DOHH2 (cell line): Measurements from ENCODE around the gene PI4K2A.

Source experiments
- H3F3A ChIP-seq: fragments of 200-600 bp; sonication (generic), shearing (Covaris generic); 2 replicates; pipeline ENCODE4 v1.6.0; 2016; ENCODE audit warnings: antibody characterized with exemption, mild to moderate bottlenecking; ENCODE audit not compliant: control insufficient read depth, insufficient read depth
- H3K27ac ChIP-seq: fragments of 200-600 bp; sonication (generic); 2 replicates; pipeline ENCODE4 v1.5.1; 2014; ENCODE audit warnings: low read depth, mild to moderate bottlenecking, low read length, moderate library complexity
- H3K27me3 ChIP-seq: fragments of 200-600 bp; sonication (generic); 2 replicates; pipeline ENCODE4 v1.6.1; 2014; ENCODE audit warnings: mild to moderate bottlenecking, low read length, mixed read lengths; ENCODE audit not compliant: control insufficient read depth
- H3K36me3 ChIP-seq: fragments of 200-600 bp; sonication (generic); 2 replicates; pipeline ENCODE4 v1.6.1; 2014; ENCODE audit warnings: mild to moderate bottlenecking, low read length, moderate library complexity, mixed read lengths; ENCODE audit not compliant: control insufficient read depth
- H3K4me1 ChIP-seq: fragments of 200-600 bp; sonication (generic); 2 replicates; pipeline ENCODE4 v1.6.1; 2014; ENCODE audit warnings: mild to moderate bottlenecking, low read length, mixed read lengths; ENCODE audit not compliant: control insufficient read depth
- H3K4me2 ChIP-seq: fragments of 200-600 bp; sonication (generic); 2 replicates; pipeline ENCODE4 v1.6.0; 2014; ENCODE audit warnings: mild to moderate bottlenecking, low read length, moderate library complexity
- H3K4me3 ChIP-seq: fragments of 200-600 bp; sonication (generic); 2 replicates; pipeline ENCODE4 v1.5.1; 2014; ENCODE audit warnings: mild to moderate bottlenecking, low read length, mixed read lengths
- H3K79me2 ChIP-seq: fragments of 200-600 bp; sonication (generic); 2 replicates; pipeline ENCODE4 v1.6.1; 2014; ENCODE audit warnings: mild to moderate bottlenecking, low read length, mixed read lengths; ENCODE audit not compliant: control insufficient read depth
- H3K9me2 ChIP-seq: fragments of 200-600 bp; sonication (generic); replicated peaks from 2 replicates; pipeline ENCODE4 v1.6.1; 2014; ENCODE audit warnings: mild to moderate bottlenecking, low read length, mixed read lengths; ENCODE audit not compliant: control insufficient read depth
- H3K9me3 ChIP-seq: fragments of 200-600 bp; sonication (generic); 2 replicates; pipeline ENCODE4 v1.6.1; 2014; ENCODE audit warnings: antibody characterized with exemption, low read length, mixed read lengths; ENCODE audit not compliant: control insufficient read depth, insufficient read depth
- H4K20me1 ChIP-seq: fragments of 200-600 bp; sonication (generic); 2 replicates; pipeline ENCODE4 v1.6.0; 2014; ENCODE audit warnings: low read depth, mild to moderate bottlenecking, antibody characterized with exemption, low read length, moderate library complexity; ENCODE audit not compliant: control insufficient read depth, insufficient read depth
- EZH2phosphoT487 ChIP-seq: fragments of 200-600 bp; sonication (generic); IDR thresholded peaks from 2 replicates; pipeline ENCODE4 v1.6.1; 2017; ENCODE audit warnings: borderline replicate concordance, mild to moderate bottlenecking, antibody characterized with exemption, low read length, moderate library complexity, mixed read lengths
- TF ChIP-seq, protein P1 (sequence below): fragments of 200-600 bp; sonication (generic); IDR thresholded peaks from one replicate; pipeline ENCODE4 v1.5.1; 2014; ENCODE audit warnings: antibody characterized with exemption, mild to moderate bottlenecking, low read depth, low read length; ENCODE audit not compliant: poor library complexity, severe bottlenecking

Gene PI4K2A

DNA sequence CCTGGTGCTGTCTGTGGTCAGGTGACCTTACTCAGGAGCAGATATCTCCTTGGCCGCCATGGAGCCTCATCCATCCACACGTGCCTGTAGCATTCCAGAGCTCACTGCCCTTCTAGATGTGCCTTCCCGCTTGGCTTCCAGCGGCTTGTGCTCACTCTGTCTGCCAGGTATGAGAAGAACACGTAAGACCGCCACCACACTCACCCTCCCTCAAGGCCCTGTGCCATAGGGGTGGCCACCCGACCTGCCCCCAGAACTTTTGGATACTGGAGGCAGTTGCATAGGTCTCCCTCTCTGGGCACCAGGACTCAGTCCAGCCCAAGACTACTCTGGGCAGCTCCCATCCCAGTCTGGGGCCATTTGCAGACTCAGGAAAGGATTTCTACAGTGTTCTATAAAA is 77.2 kb downstream of the PI4K2A start:
- no peak for TF ChIP-seq EZH2phosphoT487
- TF ChIP-seq, protein P1, sequence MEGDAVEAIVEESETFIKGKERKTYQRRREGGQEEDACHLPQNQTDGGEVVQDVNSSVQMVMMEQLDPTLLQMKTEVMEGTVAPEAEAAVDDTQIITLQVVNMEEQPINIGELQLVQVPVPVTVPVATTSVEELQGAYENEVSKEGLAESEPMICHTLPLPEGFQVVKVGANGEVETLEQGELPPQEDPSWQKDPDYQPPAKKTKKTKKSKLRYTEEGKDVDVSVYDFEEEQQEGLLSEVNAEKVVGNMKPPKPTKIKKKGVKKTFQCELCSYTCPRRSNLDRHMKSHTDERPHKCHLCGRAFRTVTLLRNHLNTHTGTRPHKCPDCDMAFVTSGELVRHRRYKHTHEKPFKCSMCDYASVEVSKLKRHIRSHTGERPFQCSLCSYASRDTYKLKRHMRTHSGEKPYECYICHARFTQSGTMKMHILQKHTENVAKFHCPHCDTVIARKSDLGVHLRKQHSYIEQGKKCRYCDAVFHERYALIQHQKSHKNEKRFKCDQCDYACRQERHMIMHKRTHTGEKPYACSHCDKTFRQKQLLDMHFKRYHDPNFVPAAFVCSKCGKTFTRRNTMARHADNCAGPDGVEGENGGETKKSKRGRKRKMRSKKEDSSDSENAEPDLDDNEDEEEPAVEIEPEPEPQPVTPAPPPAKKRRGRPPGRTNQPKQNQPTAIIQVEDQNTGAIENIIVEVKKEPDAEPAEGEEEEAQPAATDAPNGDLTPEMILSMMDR = no peak
- Histone ChIP-seq H3K4me2 (no peak overlapping the region), H4K20me1 (no peaks in the 10 kb centered on the region; the same call in 1 of the 2 replicates)

DNA sequence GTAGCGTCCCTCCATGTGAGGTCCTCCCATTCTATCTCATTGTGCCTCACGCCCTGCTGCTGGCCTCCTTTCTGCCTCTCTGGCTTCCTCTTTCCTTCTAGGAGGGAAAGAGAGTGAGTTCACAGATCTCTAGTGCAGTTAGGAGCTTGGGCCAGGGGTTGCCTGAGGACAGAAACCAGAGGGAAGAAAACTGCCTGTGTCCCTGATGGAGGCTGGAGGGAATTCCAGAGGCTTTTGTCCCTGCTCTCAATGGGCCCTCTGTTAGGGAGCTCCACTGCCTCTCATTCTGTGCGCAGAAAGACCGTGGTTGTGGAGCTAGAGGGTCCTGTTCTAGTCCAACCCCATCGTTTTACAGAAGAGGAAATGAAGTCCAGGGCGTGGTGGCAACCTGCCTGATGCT is 77.7 kb downstream of the PI4K2A start:
- Histone ChIP-seq H3K27ac (no peak overlapping the region), H3K4me2 (no peak overlapping the region), H3K9me3 (no peaks in the 10 kb centered on the region), H3K9me2 (no peaks in the 10 kb centered on the region), H3F3A (no peaks in the 10 kb centered on the region), H3K4me1 (peaks cover 11% of the 10 kb centered on the region), H3K36me3 (no peaks in the 10 kb centered on the region), H3K79me2 (no peaks in the 10 kb centered on the region; the same call in 1 of the 2 replicates), H3K27me3 (peaks cover 19% of the 10 kb centered on the region), H3K4me3 (no peak overlapping the region), H4K20me1 (no peaks in the 10 kb centered on the region; the same call in 1 of the 2 replicates)
- no peak for TF ChIP-seq EZH2phosphoT487
- TF ChIP-seq, protein P1 = no peak

More for the DNA sequence above, 77.2 kb downstream of the PI4K2A start:
- peaks cover 19% of the 10 kb centered on the region for H3K27me3 ChIP-seq
- H3K27ac ChIP-seq = no peak overlapping the region
- H3K4me3 ChIP-seq = no peak overlapping the region
- no peaks in the 10 kb centered on the region for H3K36me3 ChIP-seq
- no peaks in the 10 kb centered on the region for H3F3A ChIP-seq
- no peaks in the 10 kb centered on the region; the same call in 1 of the 2 replicates for H3K79me2 ChIP-seq
- H3K9me2 ChIP-seq = no peaks in the 10 kb centered on the region
- peaks cover 14% of the 10 kb centered on the region for H3K4me1 ChIP-seq
- H3K9me3 ChIP-seq = no peaks in the 10 kb centered on the region

DNA sequence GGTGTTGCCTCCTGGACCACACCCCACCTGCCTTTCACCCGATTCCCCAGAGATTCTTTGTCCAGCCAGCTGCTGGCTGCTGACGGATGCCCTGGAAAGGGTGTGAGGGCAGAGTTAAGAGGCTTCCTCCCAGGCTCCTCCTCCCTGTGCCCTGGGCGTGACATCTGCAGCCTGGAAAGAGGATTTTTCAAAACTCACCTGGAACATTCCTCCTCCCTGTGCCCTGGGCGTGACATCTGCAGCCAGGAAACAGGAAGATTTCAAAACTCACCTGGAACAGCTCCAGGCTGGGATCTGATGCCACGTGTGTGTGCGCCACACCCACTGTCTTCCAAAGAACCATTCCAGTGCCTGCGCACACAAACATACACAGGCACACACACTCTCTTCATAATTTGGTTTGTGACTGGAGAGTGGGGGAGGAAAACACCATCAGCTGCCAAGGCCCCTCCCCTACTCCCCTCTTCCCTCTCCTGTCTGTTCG is 78.2 kb downstream of the PI4K2A start:
- TF ChIP-seq, protein P1 = no peak
- no peak for TF ChIP-seq EZH2phosphoT487
- no peaks in the 10 kb centered on the region; the same call in 1 of the 2 replicates for H3K79me2 ChIP-seq
- H3F3A ChIP-seq = no peaks in the 10 kb centered on the region
- no peaks in the 10 kb centered on the region for H3K36me3 ChIP-seq
- H3K27me3 ChIP-seq = peaks cover 19% of the 10 kb centered on the region
- H3K27ac ChIP-seq = no peak overlapping the region
- no peaks in the 10 kb centered on the region for H3K9me3 ChIP-seq
- H3K4me1 ChIP-seq = peaks cover 9% of the 10 kb centered on the region
- H3K4me3 ChIP-seq = no peak overlapping the region
- H4K20me1 ChIP-seq = no peaks in the 10 kb centered on the region; the same call in 1 of the 2 replicates
- no peak overlapping the region for H3K4me2 ChIP-seq
- no peaks in the 10 kb centered on the region for H3K9me2 ChIP-seq
